C4-2B (cell line): Measurements from ENCODE around the gene ITPR2.
"Not testable (repeated sequence)": the region's sequence is repeated elsewhere in the genome, so short reads cannot be mapped to it uniquely, and the experiment has no call there.

ENCODE experiments used
- ZFX ChIP-seq: fragments of 450-650 bp; IDR thresholded peaks from 2 replicates; pipeline ENCODE4 v1.6.1; 2017
- TF ChIP-seq, protein P1 (sequence below): fragments of 450-650 bp; conservative IDR thresholded peaks from 2 replicates; pipeline ENCODE4 v1.5.1; 2017; ENCODE audit warnings: mild to moderate bottlenecking

DNA sequence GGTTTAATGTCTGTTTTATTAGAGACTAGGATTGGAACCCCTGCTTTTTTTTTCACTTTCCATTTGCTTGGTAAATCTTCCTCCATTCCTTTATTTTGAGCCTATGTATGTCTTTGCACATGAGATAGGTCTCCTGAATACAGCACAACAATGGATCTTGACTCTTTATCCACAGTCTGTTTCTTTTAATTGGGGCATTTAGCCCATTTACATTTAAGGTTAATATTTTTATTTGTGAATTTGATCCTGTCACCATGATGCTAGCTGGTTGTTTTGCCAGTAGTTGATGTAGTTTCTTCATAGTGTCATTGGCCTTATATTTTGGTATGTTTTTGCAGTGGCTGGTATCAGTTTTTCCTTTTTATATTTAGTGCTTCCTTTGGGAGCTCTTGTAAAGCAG lies 518.9 kb downstream of the ITPR2 start:
- TF ChIP-seq, protein P1, sequence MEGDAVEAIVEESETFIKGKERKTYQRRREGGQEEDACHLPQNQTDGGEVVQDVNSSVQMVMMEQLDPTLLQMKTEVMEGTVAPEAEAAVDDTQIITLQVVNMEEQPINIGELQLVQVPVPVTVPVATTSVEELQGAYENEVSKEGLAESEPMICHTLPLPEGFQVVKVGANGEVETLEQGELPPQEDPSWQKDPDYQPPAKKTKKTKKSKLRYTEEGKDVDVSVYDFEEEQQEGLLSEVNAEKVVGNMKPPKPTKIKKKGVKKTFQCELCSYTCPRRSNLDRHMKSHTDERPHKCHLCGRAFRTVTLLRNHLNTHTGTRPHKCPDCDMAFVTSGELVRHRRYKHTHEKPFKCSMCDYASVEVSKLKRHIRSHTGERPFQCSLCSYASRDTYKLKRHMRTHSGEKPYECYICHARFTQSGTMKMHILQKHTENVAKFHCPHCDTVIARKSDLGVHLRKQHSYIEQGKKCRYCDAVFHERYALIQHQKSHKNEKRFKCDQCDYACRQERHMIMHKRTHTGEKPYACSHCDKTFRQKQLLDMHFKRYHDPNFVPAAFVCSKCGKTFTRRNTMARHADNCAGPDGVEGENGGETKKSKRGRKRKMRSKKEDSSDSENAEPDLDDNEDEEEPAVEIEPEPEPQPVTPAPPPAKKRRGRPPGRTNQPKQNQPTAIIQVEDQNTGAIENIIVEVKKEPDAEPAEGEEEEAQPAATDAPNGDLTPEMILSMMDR = not testable (repeated sequence)
- TF ChIP-seq ZFX = not testable (repeated sequence)
